HEK293T (cell line): ENCODE measurements around the gene GAB4.

Source experiments
- ARNT ChIP-seq: fragments of 450-650 bp; IDR thresholded peaks from 2 replicates; pipeline ENCODE4 v1.6.1; 2017; ENCODE audit warnings: mild to moderate bottlenecking
- BHLHE40 ChIP-seq: fragments of 450-650 bp; IDR thresholded peaks from 2 replicates; pipeline ENCODE4 v1.6.1; 2016; ENCODE audit warnings: mild to moderate bottlenecking, moderate library complexity, borderline replicate concordance
- FOXA1 ChIP-seq: fragments of 450-650 bp; IDR thresholded peaks from 2 replicates; pipeline ENCODE4 v1.6.1; 2016; ENCODE audit warnings: mild to moderate bottlenecking
- FOXM1 ChIP-seq: fragments of 450-650 bp; IDR thresholded peaks from 2 replicates; pipeline ENCODE4 v1.6.1; 2017; ENCODE audit warnings: mild to moderate bottlenecking, borderline replicate concordance
- HDGF ChIP-seq: fragments of 450-650 bp; IDR thresholded peaks from 2 replicates; pipeline ENCODE4 v1.6.1; 2017; ENCODE audit warnings: antibody characterized with exemption, borderline replicate concordance
- NFRKB ChIP-seq: fragments of 450-650 bp; IDR thresholded peaks from 2 replicates; pipeline ENCODE4 v1.6.1; 2016; ENCODE audit warnings: mild to moderate bottlenecking, moderate library complexity
- SP1 ChIP-seq: fragments of 450-650 bp; IDR thresholded peaks from 2 replicates; pipeline ENCODE4 v1.6.1; 2017
- SUZ12 ChIP-seq: fragments of 450-650 bp; IDR thresholded peaks from 2 replicates; pipeline ENCODE4 v1.6.1; 2016; ENCODE audit warnings: mild to moderate bottlenecking
- ZNF384 ChIP-seq: fragments of 450-650 bp; IDR thresholded peaks from 2 replicates; pipeline ENCODE4 v1.6.1; 2016
- TF ChIP-seq, protein P1 (sequence below): fragments of 450-650 bp; IDR thresholded peaks from 2 replicates; pipeline ENCODE4 v1.6.1; 2016

DNA sequence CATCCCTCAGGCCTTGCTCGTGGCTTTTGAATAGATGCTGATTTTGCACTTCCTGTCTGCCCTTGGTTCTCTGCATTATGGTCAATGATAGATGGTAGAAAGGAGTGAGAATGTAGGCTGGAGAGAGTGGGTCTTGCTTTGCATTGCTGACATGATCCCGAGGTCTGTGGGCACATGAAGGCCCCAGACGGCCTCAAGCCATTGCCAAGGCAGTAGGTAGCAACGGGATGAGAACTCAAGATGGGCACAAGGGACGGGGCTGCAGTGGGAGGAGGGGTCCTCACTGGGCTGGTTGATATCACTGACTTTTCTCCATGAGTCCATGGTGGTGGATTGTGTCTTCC is 54.0 kb downstream of the GAB4 start:
- TF ChIP-seq SP1: no peak
- no peak for TF ChIP-seq FOXA1
- no peak for TF ChIP-seq HDGF
- TF ChIP-seq SUZ12: no peak
- TF ChIP-seq FOXM1: no peak
- TF ChIP-seq NFRKB: no peak
- TF ChIP-seq BHLHE40: no peak
- no peak for TF ChIP-seq ARNT
- TF ChIP-seq, protein P1, sequence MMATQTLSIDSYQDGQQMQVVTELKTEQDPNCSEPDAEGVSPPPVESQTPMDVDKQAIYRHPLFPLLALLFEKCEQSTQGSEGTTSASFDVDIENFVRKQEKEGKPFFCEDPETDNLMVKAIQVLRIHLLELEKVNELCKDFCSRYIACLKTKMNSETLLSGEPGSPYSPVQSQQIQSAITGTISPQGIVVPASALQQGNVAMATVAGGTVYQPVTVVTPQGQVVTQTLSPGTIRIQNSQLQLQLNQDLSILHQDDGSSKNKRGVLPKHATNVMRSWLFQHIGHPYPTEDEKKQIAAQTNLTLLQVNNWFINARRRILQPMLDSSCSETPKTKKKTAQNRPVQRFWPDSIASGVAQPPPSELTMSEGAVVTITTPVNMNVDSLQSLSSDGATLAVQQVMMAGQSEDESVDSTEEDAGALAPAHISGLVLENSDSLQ: no peak
- no peak for TF ChIP-seq ZNF384
